ENCODE data around the gene C5. TPM values are rescaled to one million over a fixed set of nuclear protein-coding genes. Genes with fewer than 3 reads are reported as not detected.

Gene C5
- polyA plus RNA-seq, 6 donors from 2014 or later = 0.47 to 1.7 (median 0.74) TPM; not detected in 1

DNA sequence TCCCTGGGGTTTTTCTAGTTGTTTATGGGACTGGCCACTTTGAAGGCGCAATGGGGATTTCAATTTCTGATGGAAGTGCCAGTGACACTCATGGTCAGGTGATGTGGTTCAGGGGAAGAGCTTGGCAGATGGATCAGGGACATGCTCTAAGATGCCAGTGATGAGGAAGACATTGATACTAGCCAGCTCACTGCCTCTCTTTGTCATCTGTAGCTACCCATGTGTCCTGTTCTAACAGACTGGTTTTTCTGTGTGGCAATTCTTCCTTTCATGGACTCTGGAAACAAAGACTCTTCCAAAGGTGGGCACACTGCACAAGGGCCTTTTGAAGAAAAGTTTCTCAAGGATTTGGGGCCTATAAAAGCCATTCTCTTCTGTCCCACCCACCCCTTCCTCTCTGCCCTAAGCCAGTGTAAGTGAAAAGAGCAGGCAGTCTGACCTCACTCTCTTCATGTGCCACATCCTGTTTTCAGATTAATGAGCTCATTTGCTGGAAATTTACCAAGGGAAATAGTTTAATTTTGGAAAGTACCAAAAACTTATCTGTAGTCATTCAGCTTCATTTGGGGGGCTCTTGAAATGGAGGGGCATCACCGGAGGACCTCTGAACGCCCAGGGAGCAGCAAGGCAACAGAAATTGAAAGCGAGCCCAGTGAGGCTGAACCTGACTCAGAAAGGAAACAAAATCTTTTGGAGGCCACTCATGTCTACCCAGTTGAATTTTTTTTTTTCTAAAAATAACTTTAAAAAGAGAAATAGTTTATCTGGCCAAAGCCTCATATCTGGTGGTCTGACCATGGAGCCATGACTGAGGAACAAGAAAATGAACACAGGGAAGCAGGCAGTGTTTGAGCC, 118.6 kb downstream of the C5 start:
- DNase-seq (peak; percentile 87), ATAC-seq (ENCODE audit: low read depth in 2 of 2) (peak; percentile 73)
- peaks cover 56 to 92% (median 82%) of the 10 kb centered on the region in 3 donors for H3K4me1 Mint-ChIP-seq
- H3K36me3 Mint-ChIP-seq = no peaks in the 10 kb centered on the region
- H3K9me3 Mint-ChIP-seq = no peaks in the 10 kb centered on the region
- peak overlapping the region; percentile 98 to 100 (median 99) for H3K27ac Mint-ChIP-seq
- H3K4me3 Mint-ChIP-seq = peak overlapping the region; percentile 64 to 93 (median 86)
- H3K27me3 Mint-ChIP-seq = no peaks in the 10 kb centered on the region

DNA sequence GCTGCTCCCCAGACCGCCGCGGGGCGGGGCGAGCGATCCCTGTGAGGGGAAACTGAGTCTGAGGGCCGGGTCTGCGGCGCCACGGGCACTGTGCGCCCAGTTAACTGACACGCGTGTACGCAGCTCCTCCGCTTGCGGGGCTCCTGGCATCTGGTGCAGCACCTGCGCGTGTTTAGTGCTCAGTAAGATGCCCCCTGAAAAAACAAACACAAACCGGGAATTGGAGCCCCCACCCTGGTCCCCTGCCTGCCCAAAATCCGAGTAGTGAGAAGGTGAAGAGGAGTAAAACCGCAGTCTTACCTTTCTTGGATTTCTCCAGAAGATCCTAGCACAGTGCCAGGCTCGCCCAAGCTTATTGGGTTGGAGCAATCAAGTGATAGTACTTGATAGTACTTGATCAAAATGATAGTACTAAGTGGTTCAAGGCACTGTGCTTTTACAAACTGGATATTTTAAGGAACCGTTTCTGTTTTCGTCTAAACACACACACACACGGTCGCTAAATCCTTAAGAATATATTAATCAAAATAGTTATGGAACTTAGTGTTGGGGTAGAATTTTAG, 120.8 kb downstream of the C5 start:
- Mint-ChIP-seq H3K27me3 (no peaks in the 10 kb centered on the region), H3K4me3 (peak overlapping the region; percentile 70 to 90 (median 84)), H3K4me1 (peaks cover 50 to 83% (median 71%) of the 10 kb centered on the region in 3 donors), H3K36me3 (no peaks in the 10 kb centered on the region), H3K9me3 (no peaks in the 10 kb centered on the region), H3K27ac (peak overlapping the region; percentile 81 to 99 (median 96))
- ATAC-seq (ENCODE audit: low read depth in 2 of 2) (no peak), DNase-seq (no peak)

- ATAC-seq (ENCODE audit: low read depth in 2 of 2) (peak; percentile 38 to 51), DNase-seq (peak; percentile 81)
- H3K4me3 Mint-ChIP-seq = peak overlapping the region; percentile 75 to 95 (median 87)
- no peaks in the 10 kb centered on the region for H3K9me3 Mint-ChIP-seq
- H3K36me3 Mint-ChIP-seq = no peaks in the 10 kb centered on the region
- peak overlapping the region; percentile 69 to 98 (median 88) for H3K27ac Mint-ChIP-seq
- no peaks in the 10 kb centered on the region for H3K27me3 Mint-ChIP-seq
- H3K4me1 Mint-ChIP-seq = peaks cover 46 to 76% (median 65%) of the 10 kb centered on the region in 3 donors
Measured at GRCh38 chr9:120928483-120929228, 121.4 kb downstream of the C5 start.

DNA sequence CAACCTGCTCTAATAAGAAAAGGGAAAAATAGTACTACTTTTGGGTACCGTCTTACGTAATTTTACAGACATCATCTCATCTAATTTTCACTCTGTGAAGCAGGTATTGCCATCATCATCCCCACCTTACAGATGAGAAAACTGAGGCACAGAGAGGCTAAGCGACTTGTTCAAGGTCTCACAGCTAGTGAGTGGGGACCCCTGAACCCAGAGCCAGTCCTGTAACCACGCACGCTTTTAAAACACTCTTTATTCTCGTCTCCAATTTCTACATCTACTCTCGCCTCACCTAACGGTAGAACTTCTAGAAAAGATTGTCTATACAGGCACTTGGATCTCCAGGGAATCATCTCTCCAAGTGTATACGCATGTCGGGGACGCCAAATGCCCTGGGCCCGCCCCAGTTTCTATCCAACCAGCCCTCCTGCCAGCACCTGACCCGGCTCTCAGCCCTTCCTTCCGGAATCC, 122.0 kb downstream of the C5 start:
- Mint-ChIP-seq H3K4me3 (peak overlapping the region; percentile 75 to 95 (median 86)), H3K27ac (peak overlapping the region; percentile 69 to 98 (median 88)), H3K27me3 (no peaks in the 10 kb centered on the region), H3K9me3 (no peaks in the 10 kb centered on the region), H3K36me3 (no peaks in the 10 kb centered on the region), H3K4me1 (peaks cover 40 to 70% (median 58%) of the 10 kb centered on the region in 3 donors)
- ATAC-seq (ENCODE audit: low read depth in 2 of 2) (no peak), DNase-seq (no peak)

DNA sequence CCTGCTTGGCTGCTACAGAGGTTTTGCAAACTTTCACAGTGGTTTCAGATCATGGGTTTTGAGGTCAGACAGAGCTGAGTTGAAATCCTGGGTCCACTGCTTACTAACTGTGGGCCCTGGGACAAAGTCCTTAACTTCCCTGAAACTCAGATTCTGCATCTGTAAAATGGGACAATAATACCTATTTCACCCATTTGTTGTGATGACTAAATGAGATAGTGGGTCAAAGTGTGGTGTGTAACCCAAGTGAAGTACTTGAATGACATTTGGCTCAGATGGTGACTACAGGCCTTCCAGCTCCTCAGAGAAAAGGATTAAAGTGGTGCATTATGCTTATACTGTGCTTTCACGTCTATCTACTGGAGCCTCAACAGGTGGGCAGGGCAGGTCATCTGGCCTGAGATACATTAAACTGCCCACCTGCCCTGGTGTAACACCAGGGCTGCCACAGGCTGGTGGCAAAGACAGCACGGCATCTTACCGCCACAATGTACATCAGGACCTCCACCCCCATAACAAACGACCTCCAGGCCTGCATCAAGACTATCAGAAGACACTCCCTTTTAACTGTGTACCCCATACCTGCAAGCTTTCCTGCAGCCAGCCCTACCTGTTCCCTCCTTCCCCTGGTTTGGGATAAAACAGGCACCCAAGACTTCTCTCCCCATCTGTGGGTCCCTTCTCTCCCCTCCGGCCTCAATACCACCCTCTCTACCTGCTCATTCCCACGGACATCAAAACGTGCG, 122.6 kb downstream of the C5 start:
- DNase-seq (no peak), ATAC-seq (ENCODE audit: low read depth in 2 of 2) (no peak)
- Mint-ChIP-seq H3K4me1 (peaks cover 40 to 64% (median 58%) of the 10 kb centered on the region in 3 donors), H3K36me3 (no peaks in the 10 kb centered on the region), H3K27ac (peak overlapping the region; percentile 41 to 98 (median 74)), H3K27me3 (no peaks in the 10 kb centered on the region), H3K9me3 (no peaks in the 10 kb centered on the region), H3K4me3 (peak overlapping the region; percentile 75 to 95 (median 86))

- Mint-ChIP-seq H3K27ac (peak within 1 kb of the TSS; percentile 72 to 98 (median 86)), H3K9me3 (no peaks in the 10 kb centered on the region), H3K4me3 (peak within 1 kb of the TSS; percentile 75 to 95 (median 86)), H3K36me3 (no peaks in the 10 kb centered on the region), H3K4me1 (peaks cover 37 to 58% (median 54%) of the 10 kb centered on the region in 3 donors), H3K27me3 (no peaks in the 10 kb centered on the region)
- ATAC-seq (ENCODE audit: low read depth in 2 of 2) (peak; percentile 33 to 43), DNase-seq (no peak)
Measured at GRCh38 chr9:120926397-120926928, 123.6 kb downstream of the C5 start, which contains the start of gene TRAF1. TRAF1 (minus strand) TSS chr9:120926796; CDS start chr9:120926075, 721 bp downstream.

- no peaks in the 10 kb centered on the region for H3K9me3 Mint-ChIP-seq
- no peaks in the 10 kb centered on the region for H3K27me3 Mint-ChIP-seq
- H3K27ac Mint-ChIP-seq = peak overlapping the region; percentile 47 to 98 (median 76)
- H3K4me1 Mint-ChIP-seq = peaks cover 32 to 53% (median 51%) of the 10 kb centered on the region in 3 donors
- peak overlapping the region in 5 of 8 donors; percentile 29 to 95 (median 79) for H3K4me3 Mint-ChIP-seq
- no peaks in the 10 kb centered on the region for H3K36me3 Mint-ChIP-seq
- no peak for DNase-seq
- peak; percentile 15 to 22 for ATAC-seq (ENCODE audit: low read depth in 2 of 2)
Measured at GRCh38 chr9:120925535-120926396, 124.3 kb downstream of the C5 start.

- Mint-ChIP-seq H3K27ac (peak overlapping the region in 4 of 6 donors; percentile 32 to 98 (median 74)), H3K36me3 (no peaks in the 10 kb centered on the region), H3K4me3 (no peak overlapping the region), H3K4me1 (peaks cover 32 to 54% (median 44%) of the 10 kb centered on the region in 3 donors), H3K9me3 (no peaks in the 10 kb centered on the region), H3K27me3 (no peaks in the 10 kb centered on the region)
- ATAC-seq (ENCODE audit: low read depth in 2 of 2) = no peak
- DNase-seq = no peak
Measured at GRCh38 chr9:120924698-120925534, 125.2 kb downstream of the C5 start.

- peaks cover 35 to 49% (median 36%) of the 10 kb centered on the region in 3 donors for H3K4me1 Mint-ChIP-seq
- peak overlapping the region in 3 of 6 donors; percentile 7 to 98 (median 27) for H3K27ac Mint-ChIP-seq
Measured at GRCh38 chr9:120923620-120924328, 126.3 kb downstream of the C5 start.

DNA sequence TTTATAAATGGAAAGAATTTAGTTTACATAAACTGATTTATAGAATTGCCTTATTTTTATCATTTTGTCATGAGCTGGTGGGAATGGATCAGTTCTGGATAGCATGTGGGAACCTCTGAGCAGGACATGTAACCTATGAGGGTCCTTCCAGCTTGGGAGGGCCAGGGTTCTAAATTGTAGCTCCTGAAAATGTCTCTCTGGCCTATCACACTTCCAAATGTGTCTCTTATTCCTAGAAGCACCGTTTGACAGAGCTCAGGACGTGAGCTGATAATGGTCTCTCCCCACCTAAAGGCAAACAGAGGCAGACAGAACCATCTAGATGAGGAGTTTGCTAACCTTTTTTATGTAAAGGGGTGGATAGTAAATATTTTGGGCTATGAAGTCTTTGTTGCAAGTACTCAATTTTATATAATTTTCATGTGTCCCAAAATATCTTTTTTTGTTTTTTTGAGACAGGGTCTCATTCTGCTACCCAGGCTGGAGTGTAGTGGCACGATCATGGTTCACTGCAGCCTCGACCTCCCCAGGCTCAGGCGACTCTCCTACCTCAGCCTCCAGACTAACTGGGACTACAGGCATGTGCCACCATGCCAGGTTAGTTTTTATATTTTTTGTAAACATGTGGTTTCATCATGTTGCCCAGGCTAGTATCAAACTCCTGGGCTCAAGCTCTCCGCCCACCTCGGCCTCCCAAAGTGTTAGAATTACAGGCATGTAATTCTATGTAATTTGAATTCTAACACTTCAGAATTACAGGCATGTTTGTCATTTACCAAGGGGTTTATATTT, 127.5 kb downstream of the C5 start:
- Mint-ChIP-seq H3K27ac (peak overlapping the region in 1 of 6 donors; percentile 37), H3K36me3 (no peaks in the 10 kb centered on the region), H3K27me3 (no peaks in the 10 kb centered on the region), H3K9me3 (no peaks in the 10 kb centered on the region), H3K4me3 (no peak overlapping the region), H3K4me1 (peaks cover 24 to 44% (median 26%) of the 10 kb centered on the region in 3 donors)
- ATAC-seq (ENCODE audit: low read depth in 2 of 2) (no peak), DNase-seq (no peak)

More at GRCh38 chr9:120923620-120924328, 126.3 kb downstream of the C5 start:
- H3K36me3 Mint-ChIP-seq = no peaks in the 10 kb centered on the region
- H3K9me3 Mint-ChIP-seq = no peaks in the 10 kb centered on the region
- no peaks in the 10 kb centered on the region for H3K27me3 Mint-ChIP-seq
- no peak for ATAC-seq (ENCODE audit: low read depth in 2 of 2)
- H3K4me3 Mint-ChIP-seq = no peak overlapping the region
- no peak for DNase-seq

Data from naive B cell (primary cell).